Coronary artery (tissue), 2 donors: Measurements from ENCODE around the gene C12orf42.

Source experiments
- DNase-seq: peaks from one replicate; pipeline ENCODE4 v3.0.0-alpha.2; 2017; ENCODE audit warnings: low spot score
- H3K27ac ChIP-seq, 2 donors: fragments of 200-600 bp; sonication (generic); one replicate each; pipeline ENCODE4 v1.5.1; 2016 to 2019
- H3K4me3 ChIP-seq: fragments of 200-600 bp; sonication (generic); 2 replicates; pipeline ENCODE4 v1.5.1; 2016; ENCODE audit warnings: mild to moderate bottlenecking, moderate library complexity
- TF ChIP-seq, protein P1 (sequence below): fragments of 200-600 bp; sonication (generic); IDR thresholded peaks from one replicate; pipeline ENCODE4 v1.5.1; 2019; ENCODE audit warnings: antibody characterized with exemption

The C12orf42 gene

GRCh38 chr12:103515341-103515740, 19.6 kb upstream of the C12orf42 start:
- DNase-seq: no peak
- H3K4me3 ChIP-seq: no peak overlapping the region
- no peak overlapping the region for H3K27ac ChIP-seq
- TF ChIP-seq, protein P1, sequence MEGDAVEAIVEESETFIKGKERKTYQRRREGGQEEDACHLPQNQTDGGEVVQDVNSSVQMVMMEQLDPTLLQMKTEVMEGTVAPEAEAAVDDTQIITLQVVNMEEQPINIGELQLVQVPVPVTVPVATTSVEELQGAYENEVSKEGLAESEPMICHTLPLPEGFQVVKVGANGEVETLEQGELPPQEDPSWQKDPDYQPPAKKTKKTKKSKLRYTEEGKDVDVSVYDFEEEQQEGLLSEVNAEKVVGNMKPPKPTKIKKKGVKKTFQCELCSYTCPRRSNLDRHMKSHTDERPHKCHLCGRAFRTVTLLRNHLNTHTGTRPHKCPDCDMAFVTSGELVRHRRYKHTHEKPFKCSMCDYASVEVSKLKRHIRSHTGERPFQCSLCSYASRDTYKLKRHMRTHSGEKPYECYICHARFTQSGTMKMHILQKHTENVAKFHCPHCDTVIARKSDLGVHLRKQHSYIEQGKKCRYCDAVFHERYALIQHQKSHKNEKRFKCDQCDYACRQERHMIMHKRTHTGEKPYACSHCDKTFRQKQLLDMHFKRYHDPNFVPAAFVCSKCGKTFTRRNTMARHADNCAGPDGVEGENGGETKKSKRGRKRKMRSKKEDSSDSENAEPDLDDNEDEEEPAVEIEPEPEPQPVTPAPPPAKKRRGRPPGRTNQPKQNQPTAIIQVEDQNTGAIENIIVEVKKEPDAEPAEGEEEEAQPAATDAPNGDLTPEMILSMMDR: no peak

- no peak overlapping the region for H3K4me3 ChIP-seq
- H3K27ac ChIP-seq: no peak overlapping the region
- no peak for DNase-seq
- TF ChIP-seq, protein P1: no peak
Measured at GRCh38 chr12:103513875-103514274, 18.1 kb upstream of the C12orf42 start.

DNA sequence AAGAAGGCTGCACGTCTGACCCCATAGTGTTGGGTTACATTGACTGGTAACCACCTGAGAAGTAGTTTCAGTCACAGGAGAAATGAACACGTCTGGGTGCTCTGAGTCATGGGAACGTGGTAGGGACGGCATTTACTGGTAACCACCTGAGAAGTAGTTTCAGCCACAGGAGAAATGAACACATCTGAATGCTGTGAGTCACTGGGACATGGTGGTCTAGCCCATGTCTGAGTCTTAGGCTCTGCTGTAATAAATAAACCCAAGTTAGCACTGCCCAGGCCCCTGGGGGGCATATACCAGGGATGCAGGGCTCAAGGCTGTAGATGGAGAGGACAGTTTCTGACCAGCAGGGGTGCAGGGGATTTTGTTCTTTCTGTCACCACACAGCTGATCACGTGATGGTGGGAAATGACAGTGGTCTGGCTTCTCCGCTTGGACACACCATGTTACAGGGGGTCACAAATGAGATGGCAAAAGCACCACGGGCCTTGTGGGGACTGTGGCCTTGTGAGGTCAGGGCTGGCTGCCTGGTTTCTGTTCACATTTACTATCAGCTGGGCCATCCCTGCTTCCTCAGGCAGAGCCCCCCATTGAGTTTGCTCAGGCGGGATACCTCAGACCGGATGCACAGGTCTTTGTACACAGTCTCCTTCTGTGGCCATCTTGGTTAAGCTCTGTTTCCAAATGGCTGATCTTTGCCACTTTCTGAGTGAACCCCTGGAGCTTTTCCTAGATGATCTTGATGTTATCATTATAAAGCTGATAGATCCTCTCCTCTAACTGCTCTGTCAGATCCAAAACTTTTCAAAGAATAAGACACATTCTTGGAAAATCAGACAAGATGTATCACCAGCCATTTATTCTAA, 9.8 kb upstream of the C12orf42 start:
- Histone ChIP-seq H3K27ac (no peak overlapping the region), H3K4me3 (no peak overlapping the region)
- no peak for DNase-seq
- TF ChIP-seq, protein P1: no peak

- no peak for DNase-seq
- Histone ChIP-seq H3K4me3 (no peak overlapping the region), H3K27ac (no peak overlapping the region)
- TF ChIP-seq, protein P1: no peak
Measured at GRCh38 chr12:103504606-103505005, 8.8 kb upstream of the C12orf42 start.

DNA sequence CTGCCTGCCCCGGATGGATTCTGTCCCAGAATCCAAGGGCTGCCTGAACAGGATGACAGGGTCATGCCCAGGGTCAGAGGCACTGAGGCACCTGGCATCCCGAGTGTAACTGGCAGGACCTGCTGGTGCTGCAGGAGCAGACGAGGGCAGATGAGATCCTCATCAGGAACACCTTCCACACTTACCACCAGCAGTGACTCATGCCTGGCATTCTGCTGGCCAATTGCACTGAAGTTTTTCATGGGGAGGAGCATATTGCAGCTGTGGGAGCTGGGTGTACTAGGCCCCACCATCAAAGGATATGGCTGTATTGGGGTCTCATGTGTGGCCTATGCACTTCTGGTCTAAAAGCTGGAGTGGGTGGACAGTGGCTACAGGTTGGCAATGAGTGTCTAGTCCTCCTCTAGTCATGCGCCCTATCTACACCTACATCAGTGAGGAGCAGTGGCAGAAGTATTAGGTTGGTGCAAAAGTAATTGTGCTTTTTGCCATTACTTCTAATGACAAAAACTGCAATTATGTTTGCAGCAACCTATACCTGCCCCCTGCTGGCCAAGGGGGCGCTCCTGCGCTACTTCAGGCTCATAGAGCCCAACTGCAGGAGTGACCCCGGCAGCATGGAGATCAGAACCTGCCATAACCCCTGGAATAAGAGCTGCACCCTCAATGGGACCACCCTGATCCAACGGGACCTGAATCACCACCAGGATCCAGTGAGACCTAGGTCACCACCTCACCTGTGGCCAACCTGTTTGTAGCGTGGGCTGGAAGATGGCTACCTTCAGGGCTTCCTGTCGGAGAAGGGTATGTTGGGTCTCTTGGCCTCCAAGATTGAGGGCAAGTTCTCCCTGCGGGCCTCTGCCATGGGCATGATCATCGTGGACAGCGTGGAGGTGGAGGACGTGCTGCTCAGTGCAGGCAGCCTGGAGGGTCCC, 8.0 kb upstream of the C12orf42 start:
- DNase-seq: no peak
- no peak overlapping the region for H3K27ac ChIP-seq
- TF ChIP-seq, protein P1: no peak
- H3K4me3 ChIP-seq: no peak overlapping the region

GRCh38 chr12:103501447-103501846, 5.7 kb upstream of the C12orf42 start:
- TF ChIP-seq, protein P1: no peak
- H3K4me3 ChIP-seq: no peak overlapping the region
- no peak for DNase-seq
- H3K27ac ChIP-seq: no peak overlapping the region
